ENCODE measurements around the gene SUCLA2. TPM values are rescaled to one million over a fixed set of nuclear protein-coding genes. Genes with fewer than 3 reads are reported as not detected.

Gene SUCLA2
- total RNA-seq: 50.9 and 59.2 TPM in 2 replicates

DNA sequence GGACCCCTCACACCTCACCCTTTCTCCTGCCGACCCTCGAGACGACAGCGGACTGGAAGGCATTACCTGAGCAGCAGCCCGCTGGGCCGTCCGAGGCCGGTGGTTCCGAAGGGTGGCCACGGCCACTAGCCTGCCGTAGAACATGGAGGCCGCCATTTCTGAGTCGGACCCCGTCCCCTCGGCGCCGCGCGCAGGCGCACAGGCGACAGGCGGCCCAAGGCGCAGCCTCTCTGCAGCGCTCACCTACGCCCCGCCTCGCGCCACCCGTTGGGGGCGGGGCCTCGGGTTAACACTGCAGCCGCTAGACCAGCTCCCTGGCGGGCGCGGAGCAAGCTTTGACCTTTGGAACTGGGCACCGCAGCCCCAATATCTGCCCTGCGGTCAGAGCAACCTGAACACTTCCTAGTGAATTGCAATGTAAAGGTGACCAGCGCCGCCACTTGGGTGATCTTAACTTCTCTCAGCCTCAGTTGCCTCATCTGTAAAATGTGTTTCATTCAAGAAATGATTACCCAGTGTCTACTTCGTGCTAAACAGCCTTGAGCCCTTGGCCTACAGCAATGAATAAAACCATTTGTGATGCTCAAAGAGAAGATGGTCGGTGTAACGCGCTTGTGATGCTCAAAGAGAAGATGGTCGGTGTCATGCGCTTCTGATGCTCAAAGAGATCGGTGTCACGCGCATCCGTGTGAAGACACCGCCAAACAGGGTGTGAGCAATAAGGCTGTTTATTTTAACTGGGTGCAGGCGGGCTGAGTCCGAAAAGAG is at the start of gene SUCLA2:
TSS of gene SUCLA2 (minus strand) at position 160 of the 768 bp plus-strand sequence. CDS start at position 156, 4 bp downstream.
- H3K4me3 ChIP-seq (ENCODE audit: low read depth, low read length): peak within 1 kb of the TSS; percentile 99
- TF ChIP-seq, protein P1, sequence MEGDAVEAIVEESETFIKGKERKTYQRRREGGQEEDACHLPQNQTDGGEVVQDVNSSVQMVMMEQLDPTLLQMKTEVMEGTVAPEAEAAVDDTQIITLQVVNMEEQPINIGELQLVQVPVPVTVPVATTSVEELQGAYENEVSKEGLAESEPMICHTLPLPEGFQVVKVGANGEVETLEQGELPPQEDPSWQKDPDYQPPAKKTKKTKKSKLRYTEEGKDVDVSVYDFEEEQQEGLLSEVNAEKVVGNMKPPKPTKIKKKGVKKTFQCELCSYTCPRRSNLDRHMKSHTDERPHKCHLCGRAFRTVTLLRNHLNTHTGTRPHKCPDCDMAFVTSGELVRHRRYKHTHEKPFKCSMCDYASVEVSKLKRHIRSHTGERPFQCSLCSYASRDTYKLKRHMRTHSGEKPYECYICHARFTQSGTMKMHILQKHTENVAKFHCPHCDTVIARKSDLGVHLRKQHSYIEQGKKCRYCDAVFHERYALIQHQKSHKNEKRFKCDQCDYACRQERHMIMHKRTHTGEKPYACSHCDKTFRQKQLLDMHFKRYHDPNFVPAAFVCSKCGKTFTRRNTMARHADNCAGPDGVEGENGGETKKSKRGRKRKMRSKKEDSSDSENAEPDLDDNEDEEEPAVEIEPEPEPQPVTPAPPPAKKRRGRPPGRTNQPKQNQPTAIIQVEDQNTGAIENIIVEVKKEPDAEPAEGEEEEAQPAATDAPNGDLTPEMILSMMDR (IDR thresholded peaks at IDR 0.05; ENCODE audit: insufficient read depth, low read depth, low read length): no peak
- peak; percentile 86 for DNase-seq (ENCODE audit: low read depth)

- no peak overlapping the region for H3K4me3 ChIP-seq (ENCODE audit: low read depth, low read length)
- TF ChIP-seq, protein P1 (IDR thresholded peaks at IDR 0.05; ENCODE audit: insufficient read depth, low read depth, low read length): no peak
- DNase-seq (ENCODE audit: low read depth): no peak
Measured at GRCh38 chr13:48050550-48050949, 49.5 kb upstream of the SUCLA2 start.

DNA sequence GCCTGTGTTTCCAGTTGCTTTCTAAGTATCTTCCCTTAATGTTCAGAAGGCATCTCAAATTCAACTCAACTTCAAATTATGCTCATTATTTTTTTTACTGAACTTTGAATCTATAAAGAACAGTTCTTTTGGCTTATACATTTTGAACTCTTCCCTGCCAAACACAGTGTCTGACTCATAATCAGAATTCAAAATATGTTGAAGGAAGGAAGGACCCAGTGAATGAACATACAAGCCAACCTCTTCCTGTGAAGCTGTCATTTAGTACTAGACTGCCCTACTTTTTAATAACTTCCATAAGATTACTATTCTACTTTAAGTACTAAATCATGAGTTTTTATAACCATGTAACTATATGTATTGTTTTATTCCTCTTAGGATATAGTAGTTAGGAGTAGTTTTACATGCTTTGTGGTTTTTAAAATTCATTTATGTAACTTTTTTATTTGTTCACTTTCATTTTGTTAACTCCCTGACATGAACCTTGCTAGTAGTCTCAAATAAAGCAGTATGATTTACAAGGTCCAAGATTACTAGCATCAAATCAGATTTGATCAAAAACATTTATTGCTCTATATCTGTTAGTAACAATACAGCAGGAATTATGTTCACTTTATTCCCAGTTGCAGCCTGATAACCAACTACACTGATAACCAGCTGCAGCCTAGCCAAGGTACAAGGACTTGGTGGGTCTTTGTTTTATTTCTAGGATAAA is 42.9 kb upstream of the SUCLA2 start:
- TF ChIP-seq, protein P1 (IDR thresholded peaks at IDR 0.05; ENCODE audit: insufficient read depth, low read depth, low read length): no peak
- DNase-seq (ENCODE audit: low read depth): peak; percentile 43
- H3K4me3 ChIP-seq (ENCODE audit: low read depth, low read length): no peak overlapping the region

DNA sequence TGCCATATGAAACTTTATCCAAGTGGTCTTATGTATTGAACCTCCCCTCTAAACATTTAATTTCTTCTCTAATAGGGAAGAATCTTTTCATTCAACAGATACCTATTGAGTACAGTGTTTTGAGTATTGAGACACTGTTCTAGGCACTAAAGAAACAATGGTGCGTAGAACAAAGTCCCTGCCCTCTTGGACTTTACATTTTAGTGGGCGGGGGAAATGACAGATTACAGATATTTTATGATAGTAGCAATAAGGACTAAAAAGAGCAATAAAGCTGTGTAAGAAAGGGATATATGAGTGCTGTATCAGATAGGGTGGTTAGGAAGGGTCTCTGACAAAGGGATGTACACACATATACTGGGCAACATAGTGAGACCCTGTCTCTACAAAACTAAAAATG is 41.8 kb upstream of the SUCLA2 start:
- DNase-seq (ENCODE audit: low read depth): no peak
- TF ChIP-seq, protein P1 (IDR thresholded peaks at IDR 0.05; ENCODE audit: insufficient read depth, low read depth, low read length): no peak
- H3K4me3 ChIP-seq (ENCODE audit: low read depth, low read length): no peak overlapping the region

DNA sequence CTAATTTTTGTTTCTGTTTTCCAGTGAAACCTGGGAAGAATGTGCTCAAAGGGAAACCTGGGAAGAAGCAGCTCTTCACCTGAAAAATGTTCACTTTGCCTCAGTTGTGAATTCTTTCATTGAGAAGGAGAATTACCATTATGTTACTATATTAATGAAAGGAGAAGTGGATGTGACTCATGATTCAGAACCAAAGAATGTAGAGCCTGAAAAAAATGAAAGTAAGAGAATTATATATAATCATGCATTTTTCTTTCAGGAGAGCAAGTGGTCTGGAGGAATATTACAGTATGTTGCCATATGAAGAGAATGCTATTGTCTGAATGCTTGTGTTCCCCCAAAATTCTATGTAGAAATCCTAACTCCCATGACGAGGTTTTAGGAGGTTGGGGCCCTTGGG is 39.8 kb upstream of the SUCLA2 start:
- TF ChIP-seq, protein P1 (IDR thresholded peaks at IDR 0.05; ENCODE audit: insufficient read depth, low read depth, low read length): no peak
- H3K4me3 ChIP-seq (ENCODE audit: low read depth, low read length): no peak overlapping the region
- no peak for DNase-seq (ENCODE audit: low read depth)

DNA sequence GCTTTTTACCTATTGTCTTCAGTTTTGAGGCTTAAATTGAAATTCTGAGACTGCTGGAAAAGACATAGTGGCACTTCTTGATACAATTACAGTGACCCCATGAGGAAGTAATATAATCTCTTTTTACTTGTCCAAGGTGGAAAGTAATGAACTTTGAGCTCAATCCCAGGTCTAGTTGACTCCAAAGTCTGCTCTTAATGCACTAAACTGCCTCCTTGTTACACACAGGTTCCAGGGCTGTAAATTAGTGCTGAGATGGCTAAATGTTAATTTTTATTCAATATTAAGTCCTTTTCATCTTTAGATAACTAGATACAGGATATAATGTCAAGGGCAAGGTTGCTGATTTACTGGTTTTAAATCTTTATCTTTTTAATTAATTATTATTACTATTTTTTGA is 39.0 kb upstream of the SUCLA2 start:
- DNase-seq (ENCODE audit: low read depth): no peak
- TF ChIP-seq, protein P1 (IDR thresholded peaks at IDR 0.05; ENCODE audit: insufficient read depth, low read depth, low read length): no peak
- no peak overlapping the region for H3K4me3 ChIP-seq (ENCODE audit: low read depth, low read length)

All from fibroblast of villous mesenchyme (primary cell).